Amygdala (tissue), 56 donors: ENCODE results near the gene GORAB.
A peak's percentile ranks its signal among the peaks of the same experiment; 100 is the strongest.

ENCODE experiments used
- DNase-seq, 56 donors: peaks; one replicate each; lab custom pipeline; 2025; lab: John Stamatoyannopoulos, UW

The GORAB gene

DNA sequence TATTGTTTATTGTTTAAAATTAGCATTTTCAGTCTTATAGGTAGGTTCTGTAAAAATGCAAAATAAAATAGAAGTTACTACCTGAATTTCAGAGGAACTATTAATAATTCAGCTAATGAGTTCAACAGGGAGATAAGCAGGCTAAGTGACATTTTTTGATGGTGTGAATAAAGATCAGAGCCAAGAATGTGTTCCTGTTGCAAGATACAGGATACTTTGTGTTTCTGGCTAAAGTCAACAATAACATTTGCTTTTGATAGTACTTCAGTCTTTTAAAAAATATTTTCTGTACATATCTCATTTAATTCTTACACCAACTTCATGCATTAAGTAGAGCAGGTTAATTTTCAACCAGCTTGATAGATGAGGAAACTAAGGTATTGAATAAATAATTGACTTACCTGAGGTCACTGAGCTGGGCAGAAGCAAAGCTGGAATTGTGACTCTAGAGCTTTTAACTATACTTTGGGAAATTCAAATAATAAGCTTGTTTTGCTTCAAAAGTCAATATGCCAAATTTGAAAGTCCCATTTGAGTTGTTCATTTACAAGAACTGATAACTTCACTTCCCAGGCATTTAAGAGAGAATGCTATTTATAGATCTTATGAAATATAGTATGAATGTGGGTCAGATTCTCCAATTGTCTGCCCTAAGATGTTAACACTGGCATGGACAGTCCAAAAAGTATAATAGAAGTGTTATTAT, 6.0 kb downstream of the GORAB start:
- no peak for DNase-seq

DNA sequence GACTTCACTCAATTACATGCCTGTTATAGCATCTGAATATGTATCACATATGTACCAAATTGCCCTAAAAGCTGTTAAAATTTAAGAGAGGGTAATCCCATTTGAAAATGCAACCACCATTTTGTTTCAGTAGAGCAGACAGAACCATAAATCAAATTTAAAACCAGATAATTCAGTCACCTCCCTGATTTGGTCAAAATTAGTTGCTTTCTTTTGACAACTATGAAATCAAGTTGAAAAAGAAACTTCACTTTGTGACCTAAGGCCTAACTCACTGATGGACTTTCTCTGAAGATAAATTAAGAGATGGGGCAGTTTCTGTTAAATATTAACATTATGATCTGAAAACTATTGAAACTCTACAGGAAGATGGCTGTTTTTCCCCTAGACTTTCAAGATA, 6.7 kb downstream of the GORAB start:
- DNase-seq: no peak

DNA sequence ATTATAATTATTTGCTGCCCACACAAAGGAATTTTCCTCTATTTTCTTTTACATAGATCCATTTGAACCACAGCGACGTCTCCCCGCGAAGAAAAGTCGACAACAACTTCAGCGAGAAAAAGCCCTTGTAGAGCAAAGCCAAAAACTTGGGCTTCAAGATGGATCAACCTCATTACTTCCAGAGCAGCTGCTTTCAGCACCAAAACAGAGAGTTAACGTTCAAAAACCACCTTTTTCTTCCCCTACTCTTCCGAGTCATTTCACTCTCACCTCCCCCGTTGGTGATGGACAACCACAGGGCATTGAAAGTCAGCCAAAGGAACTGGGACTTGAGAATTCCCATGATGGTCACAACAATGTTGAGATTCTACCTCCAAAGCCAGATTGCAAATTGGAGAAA, 7.2 kb downstream of the GORAB start:
- DNase-seq: no peak

DNA sequence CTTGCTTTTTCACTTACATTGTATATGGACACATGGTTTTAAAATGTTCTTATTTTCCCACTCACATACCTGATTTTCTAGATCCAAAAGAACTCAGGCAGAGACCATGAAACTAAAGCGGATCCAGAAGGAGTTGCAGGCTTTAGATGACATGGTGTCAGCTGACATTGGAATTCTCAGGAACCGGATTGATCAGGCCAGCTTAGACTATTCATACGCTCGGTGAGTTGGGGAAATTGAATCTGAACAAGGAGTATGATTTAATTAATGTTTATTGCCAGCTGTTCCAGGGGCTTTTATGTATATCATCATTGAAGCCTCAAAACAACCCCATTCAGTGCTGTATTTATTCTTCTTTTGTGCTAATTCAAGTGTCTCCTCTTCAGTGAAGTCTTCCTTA, 12.7 kb downstream of the GORAB start:
- DNase-seq: no peak

DNA sequence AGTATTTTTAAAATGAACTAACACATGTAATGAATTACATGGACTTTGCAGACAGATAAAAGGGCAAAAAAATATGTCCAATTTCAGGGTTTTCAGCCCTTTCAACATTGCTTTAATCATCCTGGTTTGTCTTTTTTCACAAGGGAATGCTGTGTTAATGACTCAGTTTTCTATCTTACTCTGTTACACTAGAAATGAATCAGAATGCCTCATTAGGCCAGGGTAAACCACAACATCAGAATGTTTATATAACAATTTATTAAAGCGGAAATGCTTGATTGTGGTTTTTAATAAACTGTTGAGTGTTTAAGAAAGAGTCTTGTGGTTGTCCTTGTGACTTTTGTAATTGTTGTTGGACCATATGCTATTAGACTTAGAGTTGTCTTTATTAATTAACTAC, 13.5 kb downstream of the GORAB start:
- no peak for DNase-seq

DNA sequence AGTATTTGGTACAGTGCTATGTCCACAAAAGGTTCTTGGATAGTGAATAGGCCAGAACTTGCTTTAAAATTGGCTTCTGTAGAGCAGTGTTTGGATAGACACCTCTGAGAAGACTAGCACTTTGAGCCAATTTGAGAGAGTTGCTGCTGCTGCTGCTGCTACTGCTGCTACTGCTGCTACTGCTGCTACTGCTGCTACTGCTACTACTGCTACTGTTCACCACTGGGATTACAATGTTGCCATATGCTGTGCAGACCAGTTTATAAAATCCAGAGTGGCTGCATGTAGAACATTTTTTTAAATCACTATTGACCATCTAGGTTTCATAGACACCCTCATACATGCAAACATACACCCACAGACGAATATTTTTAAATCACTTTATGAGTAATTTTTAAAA, 15.3 kb downstream of the GORAB start:
- DNase-seq: no peak

DNA sequence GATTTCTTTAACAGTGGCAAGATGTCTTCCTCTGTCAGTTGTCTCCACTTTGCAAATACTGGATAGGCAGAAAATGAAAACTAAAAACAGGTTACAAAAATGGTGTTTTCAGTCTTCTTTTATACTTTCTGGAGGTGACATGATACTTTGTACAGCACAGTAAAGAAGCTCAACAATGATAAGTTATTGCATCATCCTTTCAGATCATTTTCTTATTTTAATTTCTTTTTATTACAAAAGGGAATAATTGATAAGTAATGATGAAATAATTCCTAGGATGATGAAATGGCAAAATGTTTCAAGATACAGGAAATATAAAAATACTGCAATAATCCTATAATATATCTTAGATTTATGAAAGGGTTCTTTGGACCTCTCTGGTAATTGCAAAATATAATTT, 16.5 kb downstream of the GORAB start:
- no peak for DNase-seq

DNA sequence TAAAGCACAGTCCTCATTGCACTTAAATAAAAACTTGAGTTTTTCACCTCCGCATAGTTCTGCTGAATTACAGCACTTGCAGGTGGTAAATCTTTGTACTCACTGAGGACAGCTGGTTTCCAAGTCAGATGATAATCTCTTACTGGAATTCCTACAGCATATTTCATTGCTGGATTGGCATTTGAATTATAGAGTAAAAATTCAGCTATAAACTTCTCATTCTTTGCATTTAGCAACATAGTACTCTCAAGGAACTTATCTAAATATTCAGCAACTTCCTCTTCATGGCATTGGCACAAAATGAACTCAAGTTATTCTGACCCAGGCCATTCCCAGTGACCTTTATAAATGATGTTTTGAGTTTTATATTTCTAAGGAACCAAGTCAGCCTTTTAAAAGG, 23.4 kb downstream of the GORAB start:
- DNase-seq: no peak

DNA sequence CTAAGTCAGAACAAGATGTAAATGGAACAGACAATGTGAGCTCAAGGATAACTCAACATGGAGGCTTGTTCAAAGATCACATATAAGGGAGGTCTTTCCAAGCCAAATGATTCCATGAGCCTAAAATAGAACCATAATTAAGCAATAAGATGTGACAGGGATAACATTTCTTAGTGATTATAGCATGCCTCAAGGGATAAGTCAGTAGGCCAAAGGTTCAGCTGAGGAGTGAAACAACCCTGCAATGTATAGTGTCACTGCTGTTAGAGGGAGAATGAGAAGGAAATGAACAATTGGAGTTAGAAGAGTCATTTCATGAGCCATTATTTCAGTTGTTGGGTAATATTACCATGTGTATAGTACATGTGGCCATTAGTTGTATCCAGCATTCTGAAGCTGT, 25.0 kb downstream of the GORAB start:
- no peak for DNase-seq

DNA sequence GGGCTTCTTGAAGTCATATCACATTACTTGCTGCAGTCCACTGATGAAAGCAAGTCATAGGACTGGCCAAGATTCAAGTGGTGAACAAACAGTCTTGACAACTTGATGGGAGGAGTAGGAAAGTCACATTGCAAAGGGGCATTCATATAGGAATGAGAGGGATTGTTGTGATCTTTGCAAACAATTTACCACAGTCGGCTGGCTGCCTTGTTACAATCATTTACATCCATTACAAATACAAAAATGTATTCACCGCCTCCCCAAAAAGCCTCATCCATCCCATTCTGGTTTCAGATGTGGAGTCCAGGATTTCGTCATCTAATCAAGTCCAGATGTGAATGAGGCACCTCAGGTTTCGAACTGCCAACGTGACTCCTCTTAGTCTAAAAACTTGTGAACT, 26.8 kb downstream of the GORAB start:
- DNase-seq: no peak

DNA sequence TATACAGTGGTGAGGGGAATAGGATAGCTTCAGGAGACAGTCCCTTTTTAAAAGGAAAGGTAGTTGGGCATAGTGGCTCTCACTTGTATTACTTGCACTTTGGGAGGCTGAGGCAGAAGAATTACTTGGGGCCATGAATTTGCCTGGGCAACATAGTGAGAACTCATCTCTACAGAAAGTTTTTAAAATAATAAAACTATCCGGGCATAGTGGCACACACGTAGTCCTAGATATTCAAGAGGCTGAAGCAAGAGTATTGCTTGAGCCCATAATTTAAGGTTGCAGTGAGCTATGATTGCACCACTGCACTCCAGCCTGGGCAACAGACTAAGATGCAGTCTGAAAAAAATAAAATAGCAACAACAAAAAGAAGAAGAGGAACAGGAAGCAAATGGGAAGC, 27.2 kb downstream of the GORAB start:
- DNase-seq: no peak

DNA sequence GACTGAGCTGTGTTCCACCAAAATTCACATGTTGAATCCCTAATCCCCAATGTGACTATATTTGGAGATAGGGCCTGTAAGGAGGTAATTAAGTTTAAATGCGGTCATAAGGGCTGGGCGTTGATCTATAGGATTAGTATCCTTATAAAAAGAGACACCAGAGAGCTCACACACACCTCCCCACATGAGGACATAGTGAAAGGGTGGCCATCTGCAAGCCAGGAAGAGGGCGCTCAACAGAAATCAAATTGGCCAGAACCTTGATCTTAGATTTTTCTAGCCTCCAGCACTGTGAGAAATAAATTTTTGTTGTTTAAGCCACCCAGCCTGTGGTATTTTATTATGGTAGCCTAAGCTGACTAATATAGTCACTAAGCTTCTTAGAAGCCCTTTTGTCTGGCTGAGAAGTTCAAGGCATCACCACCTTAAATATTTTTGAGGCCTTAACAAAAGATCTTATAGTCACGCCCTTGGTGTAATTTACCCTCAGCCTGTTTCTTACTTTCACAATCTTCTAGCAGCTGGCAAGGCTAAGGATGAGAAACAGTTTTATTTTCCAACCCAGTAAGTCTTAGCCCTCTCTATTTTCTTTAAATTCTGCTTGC, 28.8 kb downstream of the GORAB start:
- no peak for DNase-seq

DNA sequence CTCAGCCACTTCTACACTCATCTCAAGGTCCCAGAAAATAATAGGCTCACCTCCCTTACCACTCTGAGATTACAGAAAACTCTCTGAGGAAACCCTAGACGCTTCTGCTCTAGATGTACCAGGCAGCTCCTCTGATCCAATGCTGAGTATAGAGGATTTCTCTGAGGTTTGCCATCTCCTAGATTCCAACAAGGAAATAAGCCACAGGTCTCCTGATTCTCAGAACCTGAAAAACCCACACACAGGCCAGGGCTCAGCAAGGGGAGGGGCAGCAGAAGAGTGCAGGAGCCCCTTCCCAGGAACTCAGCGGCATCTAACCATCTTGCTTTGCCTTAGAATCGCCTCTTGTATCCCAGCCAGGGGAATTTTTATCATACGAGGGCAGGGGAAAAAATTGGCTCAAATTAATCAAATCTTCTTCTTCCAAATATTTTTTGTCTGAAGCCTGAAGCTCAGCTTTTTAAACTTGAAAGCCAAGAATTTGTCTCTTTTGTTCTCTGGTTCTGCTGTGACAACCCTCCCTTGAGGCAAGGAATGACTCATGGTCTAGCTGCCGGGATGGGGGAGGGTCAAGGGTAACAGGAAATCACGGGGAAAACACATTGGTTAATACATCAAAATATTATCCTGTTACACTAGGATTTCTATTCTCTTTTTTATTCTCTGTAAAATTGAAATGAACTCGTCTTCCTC, 30.8 kb downstream of the GORAB start:
- peak in 2 of 56 donors; percentile 5 to 6 for DNase-seq

DNA sequence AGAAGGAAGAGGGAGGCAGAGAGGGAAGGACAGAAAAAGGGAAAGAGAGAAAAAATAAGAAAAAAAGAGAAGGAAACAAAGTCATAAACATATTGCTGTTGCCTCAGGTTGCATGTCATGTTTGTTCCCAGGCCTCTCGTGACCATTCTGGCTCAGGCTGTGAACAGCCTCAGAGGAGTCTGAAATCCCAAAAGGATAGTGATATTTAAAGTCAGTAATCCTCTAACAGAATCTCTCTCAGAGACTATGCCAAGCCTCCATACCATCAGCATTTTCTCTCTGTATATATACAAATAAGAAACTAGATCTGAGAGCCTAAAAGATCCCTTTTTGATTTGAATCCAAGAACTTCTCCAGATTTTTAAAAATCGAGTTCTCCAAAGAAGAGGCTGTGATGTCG, 35.2 kb downstream of the GORAB start:
- no peak for DNase-seq

DNA sequence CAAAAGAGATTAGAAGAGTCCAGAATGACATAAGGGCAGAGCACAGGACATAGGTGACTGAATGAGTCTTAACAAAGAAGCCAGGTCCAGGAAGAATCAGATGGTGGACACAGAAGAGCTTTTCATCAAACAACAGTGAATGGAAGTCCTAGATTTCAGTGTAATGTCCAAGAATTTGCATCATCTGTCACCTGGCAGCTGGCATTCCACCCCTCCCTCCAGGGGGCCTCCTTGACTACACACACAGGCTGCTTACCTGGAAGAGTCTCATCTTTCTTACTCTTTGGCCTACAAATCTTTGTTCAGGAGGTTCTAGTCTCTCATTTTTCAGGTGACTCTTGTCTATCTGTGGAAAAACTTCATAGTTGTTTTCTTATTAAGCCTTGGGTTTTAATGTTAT, 36.2 kb downstream of the GORAB start:
- DNase-seq: no peak

DNA sequence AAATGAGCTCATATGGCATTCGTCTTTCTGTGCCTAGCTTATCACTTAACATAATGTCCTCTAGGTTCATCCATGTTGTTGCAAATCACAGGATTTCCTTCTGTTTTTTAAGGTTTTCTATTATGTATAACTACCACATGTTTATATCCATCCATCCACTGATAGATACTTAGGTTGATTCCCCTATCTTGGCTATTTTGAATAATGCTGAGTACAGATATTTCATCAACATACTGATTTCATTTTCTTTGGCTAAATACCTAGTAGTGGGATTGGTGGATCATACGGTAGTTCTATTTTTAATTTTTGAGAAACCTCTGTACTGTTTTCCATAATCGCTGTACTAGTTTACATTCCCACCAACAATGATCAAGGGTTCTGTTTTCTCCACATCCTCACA, 45.0 kb downstream of the GORAB start:
- DNase-seq: no peak

DNA sequence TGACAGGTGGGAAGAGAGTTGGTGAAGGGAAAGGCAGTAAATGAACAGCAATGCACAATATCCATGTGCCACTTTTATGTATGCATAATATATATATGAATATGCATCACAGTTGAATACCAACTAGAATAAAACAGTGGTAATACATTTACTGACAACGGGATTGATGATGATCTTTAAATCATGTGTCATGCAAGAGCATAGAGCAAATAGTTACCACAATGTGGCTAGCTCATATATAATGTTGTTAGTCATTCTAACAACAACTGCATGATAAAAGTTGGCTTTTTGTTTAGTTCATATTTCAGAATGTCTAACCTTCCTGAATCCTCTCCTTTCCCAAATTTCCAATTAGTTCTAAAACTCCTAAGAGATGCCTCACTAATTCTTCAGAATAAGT, 46.4 kb downstream of the GORAB start:
- no peak for DNase-seq

DNA sequence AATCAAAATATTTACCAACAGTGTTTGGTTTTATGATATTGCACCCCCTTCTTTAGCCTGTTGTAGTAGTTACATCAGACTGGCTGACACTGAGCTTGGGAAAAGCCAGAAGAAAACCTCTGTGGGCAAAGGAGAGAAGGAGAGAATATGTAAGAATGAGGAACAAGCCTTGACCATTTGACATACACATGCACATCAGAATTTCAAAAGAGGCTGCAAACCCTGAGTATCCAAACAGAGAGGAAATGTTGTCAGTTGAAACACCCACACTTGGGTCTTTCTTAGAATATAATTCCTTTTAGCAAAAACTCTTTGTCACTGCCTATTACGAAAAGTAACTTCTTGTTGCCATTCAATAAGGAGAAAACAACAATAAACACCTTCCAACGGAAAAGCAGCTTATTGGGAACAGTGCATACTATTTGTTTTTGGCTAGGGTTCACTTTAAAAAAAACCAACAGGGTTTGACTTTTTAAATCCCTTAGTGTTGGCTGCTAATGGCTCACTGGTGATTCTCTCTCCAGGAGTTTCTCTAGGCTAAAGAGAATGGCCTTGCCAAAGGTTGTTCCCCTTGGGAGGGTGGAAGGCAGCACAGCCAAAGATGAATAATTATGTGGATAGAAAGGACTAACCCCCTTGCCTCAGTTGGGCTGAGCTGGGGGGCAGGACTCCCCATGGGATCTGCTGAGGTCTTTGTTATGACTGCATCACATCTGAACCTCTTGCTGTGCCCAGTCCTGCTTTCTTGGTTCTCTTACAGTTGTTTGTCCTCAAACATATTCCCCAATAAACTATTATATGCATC, 48.9 kb downstream of the GORAB start:
- no peak for DNase-seq

DNA sequence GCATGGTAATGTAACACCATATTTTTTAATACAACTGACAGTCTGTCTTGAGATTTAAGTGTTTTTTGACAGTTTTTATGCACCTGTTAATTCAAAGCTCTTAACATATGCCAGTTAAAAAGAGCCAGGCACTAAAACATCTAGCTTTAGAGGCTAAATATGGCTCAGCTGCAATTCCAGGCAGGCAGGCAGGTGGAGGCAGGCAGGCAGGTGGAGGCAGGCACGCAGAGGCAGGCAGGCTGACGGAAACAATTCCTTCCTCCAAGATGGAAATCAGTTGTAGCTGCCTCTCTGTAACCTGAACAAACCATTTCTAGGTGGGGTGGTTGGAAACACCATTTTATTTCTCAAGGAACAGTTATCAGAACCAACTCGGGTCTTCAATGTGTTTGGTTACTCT, 51.2 kb downstream of the GORAB start:
- DNase-seq: no peak

DNA sequence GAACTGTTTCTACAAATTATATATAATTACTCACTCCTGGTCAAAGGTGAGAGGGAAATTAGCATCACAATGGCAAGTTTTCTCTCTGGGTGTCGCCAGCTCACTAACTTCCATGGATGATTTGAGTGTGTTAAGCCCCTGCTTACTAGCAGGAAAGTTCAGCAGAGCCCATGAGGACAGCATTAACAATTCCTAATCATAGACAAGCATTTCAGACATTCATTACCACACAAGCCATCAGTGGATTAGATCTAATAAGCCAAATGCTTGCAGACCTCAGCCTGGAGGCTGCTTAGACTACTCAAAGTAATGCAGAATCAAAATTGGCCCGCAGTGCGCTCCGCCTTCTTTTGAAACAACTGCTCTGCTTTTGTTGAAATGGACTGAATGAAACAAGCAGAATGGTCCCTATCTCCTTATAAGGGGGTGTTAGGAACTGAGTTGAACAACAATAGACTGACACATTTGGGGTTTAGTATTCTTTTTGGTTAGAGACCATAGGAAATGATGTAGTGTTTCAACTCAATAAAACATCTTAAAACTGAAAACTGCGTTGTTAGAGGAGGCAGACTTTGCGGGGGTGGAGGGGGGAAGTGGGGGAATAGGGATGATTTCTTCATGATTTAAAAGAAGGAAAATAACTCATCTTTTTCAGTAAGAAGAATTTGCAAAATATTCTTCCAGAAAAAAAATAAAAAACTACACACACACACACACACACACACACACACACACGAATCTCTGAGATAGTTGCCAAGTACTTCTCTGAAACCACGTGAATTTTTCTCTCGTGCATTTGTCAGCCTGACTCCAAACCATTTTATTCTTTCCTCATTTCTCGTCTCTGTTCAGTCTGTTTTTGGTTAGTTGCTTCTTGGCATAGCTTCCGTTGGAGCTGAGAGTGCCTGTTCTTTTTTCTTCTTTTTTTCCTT, 54.6 kb downstream of the GORAB start:
- peak in 5 of 56 donors; percentile 5 to 18 (median 9) for DNase-seq
